ENCODE measurements around the gene LAIR1. TPM values are rescaled to one million over a fixed set of nuclear protein-coding genes. Genes with fewer than 3 reads are reported as not detected.

Gene LAIR1
- 10 to 100 TPM in 3 of 4 donors, 1 to 10 TPM in 1; 7.6 to 23.4 (median 13.0) TPM for total RNA-seq

- TF ChIP-seq EP300 (IDR thresholded peaks at IDR 0.05) (no peak), POLR2AphosphoS5 (IDR thresholded peaks at IDR 0.05) (peak in 1 of 2 donors; percentile 53), POLR2A (IDR thresholded peaks at IDR 0.05; ENCODE audit: low read depth) (peak; percentile 18)
- peaks cover 0 to 16% (median 0%) of the 10 kb centered on the region in 4 donors for H3K27me3 ChIP-seq
- peak within 1 kb of the TSS in 3 of 4 donors; percentile 48 to 52 (median 49) for H3K27ac ChIP-seq (replicated peaks in 1 of 4)
- H3K9me3 ChIP-seq: no peaks in the 10 kb centered on the region
- H3K4me1 ChIP-seq: no peaks in the 10 kb centered on the region
- WGBS: 61% methylated on average over 10 of the region's 13 CpGs
- DNase-seq (ENCODE audit: extremely low spot score): no peak
- peak within 1 kb of the TSS; percentile 19 to 45 (median 31) for H3K4me3 ChIP-seq
- H3K36me3 ChIP-seq: no peaks in the 10 kb centered on the region
- intact Hi-C loops (cut with DNase I): no loop called here
These were observed at the start of gene LAIR1 for GRCh38 chr19:54364775-54365257. Gene LAIR1 (minus strand): TSS chr19:54364931. CDS start chr19:54364804, 127 bp downstream.

- Histone ChIP-seq H3K4me3 (no peak overlapping the region), H3K9me3 (no peaks in the 10 kb centered on the region), H3K36me3 (no peaks in the 10 kb centered on the region), H3K27ac (replicated peaks in 1 of 4) (no peak overlapping the region), H3K4me1 (peaks cover 5 to 27% (median 20%) of the 10 kb centered on the region in 4 donors), H3K27me3 (peaks cover 0 to 85% (median 33%) of the 10 kb centered on the region in 4 donors)
- WGBS: 93% methylated on average over 4 of the region's 4 CpGs
- TF ChIP-seq CTCF (IDR thresholded peaks at IDR 0.05) (no peak), POLR2A (IDR thresholded peaks at IDR 0.05; ENCODE audit: low read depth) (no peak), EP300 (IDR thresholded peaks at IDR 0.05) (no peak), POLR2AphosphoS5 (IDR thresholded peaks at IDR 0.05) (no peak)
- DNase-seq (ENCODE audit: extremely low spot score): no peak
- intact Hi-C loops (cut with DNase I): no loop called here
These were observed 49.4 kb upstream of the LAIR1 start for GRCh38 chr19:54414156-54414555.

GRCh38 chr19:54412877-54413276, 48.1 kb upstream of the LAIR1 start:
- no peak for TF ChIP-seq EP300 (IDR thresholded peaks at IDR 0.05)
- TF ChIP-seq CTCF (IDR thresholded peaks at IDR 0.05): no peak
- TF ChIP-seq POLR2AphosphoS5 (IDR thresholded peaks at IDR 0.05): no peak
- no peak for TF ChIP-seq POLR2A (IDR thresholded peaks at IDR 0.05; ENCODE audit: low read depth)
- no peak overlapping the region for H3K27ac ChIP-seq (replicated peaks in 1 of 4)
- H3K4me3 ChIP-seq: no peak overlapping the region
- H3K36me3 ChIP-seq: no peaks in the 10 kb centered on the region
- DNase-seq (ENCODE audit: extremely low spot score): no peak
- 85% methylated on average over 3 of the region's 4 CpGs for WGBS
- peaks cover 2 to 18% (median 10%) of the 10 kb centered on the region in 4 donors for H3K4me1 ChIP-seq
- intact Hi-C loops (cut with DNase I): no loop called here
- peaks cover 0 to 72% (median 33%) of the 10 kb centered on the region in 4 donors for H3K27me3 ChIP-seq
- no peaks in the 10 kb centered on the region for H3K9me3 ChIP-seq

GRCh38 chr19:54411033-54411432, 46.3 kb upstream of the LAIR1 start:
- no peak for TF ChIP-seq EP300 (IDR thresholded peaks at IDR 0.05)
- no peak for TF ChIP-seq POLR2AphosphoS5 (IDR thresholded peaks at IDR 0.05)
- TF ChIP-seq POLR2A (IDR thresholded peaks at IDR 0.05; ENCODE audit: low read depth): no peak
- no peak for TF ChIP-seq CTCF (IDR thresholded peaks at IDR 0.05)
- H3K4me1 ChIP-seq: peaks cover 2 to 11% (median 7%) of the 10 kb centered on the region in 4 donors
- intact Hi-C loops (cut with DNase I): no loop called here
- no peak overlapping the region for H3K4me3 ChIP-seq
- peaks cover 0 to 53% (median 18%) of the 10 kb centered on the region in 4 donors for H3K27me3 ChIP-seq
- no peak overlapping the region for H3K27ac ChIP-seq (replicated peaks in 1 of 4)
- H3K9me3 ChIP-seq: no peaks in the 10 kb centered on the region
- no peaks in the 10 kb centered on the region for H3K36me3 ChIP-seq
- no peak for DNase-seq (ENCODE audit: extremely low spot score)

GRCh38 chr19:54408456-54409026, 43.8 kb upstream of the LAIR1 start:
- Histone ChIP-seq H3K27ac (replicated peaks in 1 of 4) (no peak overlapping the region), H3K9me3 (no peaks in the 10 kb centered on the region), H3K27me3 (peaks cover 0 to 29% (median 0%) of the 10 kb centered on the region in 4 donors), H3K36me3 (no peaks in the 10 kb centered on the region), H3K4me1 (no peaks in the 10 kb centered on the region), H3K4me3 (no peak overlapping the region)
- DNase-seq (ENCODE audit: extremely low spot score): no peak
- TF ChIP-seq EP300 (IDR thresholded peaks at IDR 0.05): no peak
- 77% methylated on average over 9 of the region's 9 CpGs for WGBS
- intact Hi-C loops (cut with DNase I): no loop called here
